DND-41 (cell line): ENCODE data around the gene TSPAN9.

Experiments
- ATAC-seq: fragments of 200-7000 bp; cut with Tn5 transposase; 3 replicates; pipeline ENCODE4 v1.9.1; 2021; ENCODE audit warnings: low read depth; ENCODE audit not compliant: insufficient read depth
- DNase-seq: peaks from one replicate; pipeline ENCODE4 v3.0.0-alpha.2; 2020
- H2AFZ ChIP-seq: 2 replicates; pipeline ENCODE4 v1.6.0; 2012; ENCODE audit warnings: low read depth, low read length
- H3K27ac ChIP-seq: 2 replicates; pipeline ENCODE4 v1.5.1; 2012; ENCODE audit warnings: low read length, inconsistent platforms
- H3K27me3 ChIP-seq: fragments of 200-600 bp; sonication (generic); 2 replicates; pipeline ENCODE4 v1.6.0; 2012; ENCODE audit warnings: low read length, mild to moderate bottlenecking, inconsistent platforms; ENCODE audit not compliant: insufficient read depth, poor library complexity
- H3K36me3 ChIP-seq: 2 replicates; pipeline ENCODE4 v1.5.1; 2012; ENCODE audit warnings: low read length, inconsistent platforms; ENCODE audit not compliant: insufficient read depth
- H3K4me1 ChIP-seq: 2 replicates; pipeline ENCODE4 v1.5.1; 2012; ENCODE audit warnings: mild to moderate bottlenecking, low read length; ENCODE audit not compliant: insufficient read depth
- H3K4me2 ChIP-seq: 2 replicates; pipeline ENCODE4 v1.6.0; 2012; ENCODE audit warnings: mild to moderate bottlenecking, moderate library complexity, low read length, inconsistent platforms; ENCODE audit not compliant: insufficient read depth
- H3K4me3 ChIP-seq, 2 experiments: fragments of 200-600 bp in 1 of 2; shearing (Covaris generic) in 1 of 2; 2 replicates each; pipeline ENCODE4 v1.5.1; 2012 to 2016; ENCODE audit warnings: inconsistent platforms in 2 of 2, low read length in 2 of 2, mild to moderate bottlenecking in 2 of 2, low read depth in 1 of 2, moderate library complexity in 1 of 2
- H3K79me2 ChIP-seq: 2 replicates; pipeline ENCODE4 v1.6.0; 2012; ENCODE audit warnings: low read length, inconsistent platforms; ENCODE audit not compliant: insufficient read depth
- H3K9ac ChIP-seq: 2 replicates; pipeline ENCODE4 v1.6.0; 2012; ENCODE audit warnings: low read depth, mild to moderate bottlenecking, inconsistent platforms, low read length, moderate library complexity
- H3K9me3 ChIP-seq: 2 replicates; pipeline ENCODE4 v1.5.1; 2012; ENCODE audit warnings: low read length, moderate library complexity, mild to moderate bottlenecking, inconsistent platforms; ENCODE audit not compliant: insufficient read depth, severe bottlenecking
- H4K20me1 ChIP-seq: 2 replicates; pipeline ENCODE4 v1.6.0; 2012; ENCODE audit warnings: low read length; ENCODE audit not compliant: insufficient read depth
- EZH2 ChIP-seq: IDR thresholded peaks from 3 replicates; pipeline ENCODE4 v1.6.1; 2012; ENCODE audit warnings: borderline replicate concordance, low read depth, mild to moderate bottlenecking, moderate library complexity, low read length, inconsistent platforms; ENCODE audit not compliant: severe bottlenecking
- TF ChIP-seq, protein P1 (sequence below): IDR thresholded peaks from 2 replicates; pipeline ENCODE4 v1.5.1; 2012; ENCODE audit warnings: borderline replicate concordance, low read length, moderate library complexity, mild to moderate bottlenecking; ENCODE audit not compliant: poor library complexity, severe bottlenecking; ENCODE audit errors: extremely low read depth

The TSPAN9 gene

DNA sequence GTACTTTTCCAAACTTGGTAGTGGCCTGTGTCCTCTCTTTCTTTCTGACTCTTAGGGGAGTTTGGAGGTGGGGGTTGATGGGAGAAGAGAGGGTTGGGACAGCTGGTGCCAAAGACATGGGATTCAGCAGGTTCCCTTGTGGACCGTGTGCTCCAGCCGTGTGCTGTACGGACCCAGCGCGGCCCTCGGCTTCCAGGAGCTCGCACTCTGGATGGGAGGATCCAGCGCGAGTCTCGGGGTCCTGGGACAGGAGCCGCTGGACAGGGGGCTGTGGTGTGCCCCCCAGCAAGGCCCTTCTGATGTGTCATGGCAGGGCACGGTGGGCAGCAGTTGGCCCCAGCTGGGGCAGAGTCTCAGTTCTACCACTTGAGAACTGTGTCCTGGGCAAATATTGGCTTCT, 45.0 kb upstream of the TSPAN9 start:
- Histone ChIP-seq H4K20me1 (no peaks in the 10 kb centered on the region), H3K9ac (no peak overlapping the region), H3K27ac (no peak overlapping the region), H3K4me1 (no peaks in the 10 kb centered on the region), H3K4me2 (no peak overlapping the region), H3K9me3 (no peaks in the 10 kb centered on the region), H2AFZ (no peak overlapping the region), H3K79me2 (no peaks in the 10 kb centered on the region), H3K4me3 (no peak overlapping the region), H3K27me3 (peaks cover 12% of the 10 kb centered on the region), H3K36me3 (no peaks in the 10 kb centered on the region)
- DNase-seq: no peak
- TF ChIP-seq, protein P1, sequence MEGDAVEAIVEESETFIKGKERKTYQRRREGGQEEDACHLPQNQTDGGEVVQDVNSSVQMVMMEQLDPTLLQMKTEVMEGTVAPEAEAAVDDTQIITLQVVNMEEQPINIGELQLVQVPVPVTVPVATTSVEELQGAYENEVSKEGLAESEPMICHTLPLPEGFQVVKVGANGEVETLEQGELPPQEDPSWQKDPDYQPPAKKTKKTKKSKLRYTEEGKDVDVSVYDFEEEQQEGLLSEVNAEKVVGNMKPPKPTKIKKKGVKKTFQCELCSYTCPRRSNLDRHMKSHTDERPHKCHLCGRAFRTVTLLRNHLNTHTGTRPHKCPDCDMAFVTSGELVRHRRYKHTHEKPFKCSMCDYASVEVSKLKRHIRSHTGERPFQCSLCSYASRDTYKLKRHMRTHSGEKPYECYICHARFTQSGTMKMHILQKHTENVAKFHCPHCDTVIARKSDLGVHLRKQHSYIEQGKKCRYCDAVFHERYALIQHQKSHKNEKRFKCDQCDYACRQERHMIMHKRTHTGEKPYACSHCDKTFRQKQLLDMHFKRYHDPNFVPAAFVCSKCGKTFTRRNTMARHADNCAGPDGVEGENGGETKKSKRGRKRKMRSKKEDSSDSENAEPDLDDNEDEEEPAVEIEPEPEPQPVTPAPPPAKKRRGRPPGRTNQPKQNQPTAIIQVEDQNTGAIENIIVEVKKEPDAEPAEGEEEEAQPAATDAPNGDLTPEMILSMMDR: no peak
- no peak for TF ChIP-seq EZH2
- no peak for ATAC-seq

DNA sequence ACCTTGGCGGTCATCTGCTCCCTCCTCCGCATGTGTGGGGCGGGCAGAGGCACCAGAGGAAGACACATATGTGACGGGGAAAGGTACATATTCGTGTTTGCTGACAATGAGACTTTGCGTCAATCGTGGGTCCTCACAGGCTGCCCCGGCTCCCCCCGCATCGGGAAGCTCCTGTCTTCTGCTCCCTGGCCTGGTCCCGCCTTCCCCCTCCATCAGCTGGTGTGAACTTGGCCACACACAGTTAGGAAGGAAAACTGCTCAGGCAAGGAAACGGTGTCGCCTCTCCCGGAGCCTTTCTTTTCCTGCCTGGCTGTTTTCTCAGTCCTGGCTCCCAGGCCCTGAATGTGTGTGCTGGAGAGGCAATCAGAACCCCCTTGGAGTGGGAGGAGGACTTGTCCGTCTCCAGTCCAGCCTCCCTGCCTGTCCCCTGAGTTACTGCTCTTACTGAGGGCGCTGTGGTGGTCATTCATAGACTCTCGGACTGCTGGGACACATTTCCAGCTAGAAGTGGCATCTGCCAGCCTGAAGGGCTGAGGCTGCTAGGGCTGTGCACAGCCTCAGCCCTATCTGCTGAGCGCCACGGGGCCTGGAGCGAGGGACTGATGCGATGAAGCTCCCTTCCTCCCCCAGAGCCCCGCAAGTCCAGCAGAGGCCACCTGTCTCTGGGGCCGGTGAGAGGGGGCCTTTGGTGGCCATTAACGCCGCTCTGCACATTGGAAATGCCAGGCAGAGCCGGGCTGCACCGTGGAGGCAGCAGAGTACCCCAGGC, 44.2 kb upstream of the TSPAN9 start:
- no peak overlapping the region for H3K27ac ChIP-seq
- ATAC-seq: no peak

DNA sequence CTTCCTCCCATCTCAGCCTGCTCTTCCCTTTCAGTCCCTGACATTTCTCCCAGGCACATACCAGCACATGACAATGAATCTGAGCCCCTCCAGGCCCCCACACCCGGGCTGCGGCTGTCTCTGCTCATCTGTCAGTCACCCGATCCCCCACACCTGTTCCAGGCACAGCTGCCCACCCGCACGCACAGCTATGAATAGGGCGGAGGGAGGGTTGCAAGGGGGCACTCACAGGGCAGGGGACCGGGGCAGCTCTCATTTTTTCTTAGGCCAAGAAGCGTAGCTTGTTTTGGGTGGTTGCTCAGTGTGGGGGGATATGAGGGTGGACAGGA, 43.7 kb upstream of the TSPAN9 start:
- H3K36me3 ChIP-seq: no peaks in the 10 kb centered on the region

More for the DNA sequence above, 44.2 kb upstream of the TSPAN9 start:
- Histone ChIP-seq H3K4me1 (no peaks in the 10 kb centered on the region), H4K20me1 (no peaks in the 10 kb centered on the region), H3K4me3 (no peak overlapping the region), H3K27me3 (peaks cover 9% of the 10 kb centered on the region), H2AFZ (no peak overlapping the region), H3K79me2 (no peaks in the 10 kb centered on the region), H3K4me2 (no peak overlapping the region), H3K9ac (no peak overlapping the region), H3K36me3 (no peaks in the 10 kb centered on the region), H3K9me3 (no peaks in the 10 kb centered on the region)
- TF ChIP-seq EZH2: no peak
- TF ChIP-seq, protein P1: no peak
- no peak for DNase-seq

More for the DNA sequence above, 43.7 kb upstream of the TSPAN9 start:
- Histone ChIP-seq H3K4me2 (no peak overlapping the region), H4K20me1 (no peaks in the 10 kb centered on the region), H3K4me3 (no peak overlapping the region), H3K27me3 (peaks cover 4% of the 10 kb centered on the region), H3K79me2 (no peaks in the 10 kb centered on the region), H3K27ac (no peak overlapping the region), H3K9ac (no peak overlapping the region), H3K4me1 (no peaks in the 10 kb centered on the region), H3K9me3 (no peaks in the 10 kb centered on the region), H2AFZ (no peak overlapping the region)
- DNase-seq (no peak), ATAC-seq (no peak)
- no peak for TF ChIP-seq EZH2
- TF ChIP-seq, protein P1: no peak
